Measurements from ENCODE around the gene IL15RA. TPM values are rescaled to one million over a fixed set of nuclear protein-coding genes. Genes with fewer than 3 reads are reported as not detected.

IL15RA gene
- total and polyA plus RNA-seq, 4 donors, result 13.2 to 67.7 (median 32.7) TPM

DNA sequence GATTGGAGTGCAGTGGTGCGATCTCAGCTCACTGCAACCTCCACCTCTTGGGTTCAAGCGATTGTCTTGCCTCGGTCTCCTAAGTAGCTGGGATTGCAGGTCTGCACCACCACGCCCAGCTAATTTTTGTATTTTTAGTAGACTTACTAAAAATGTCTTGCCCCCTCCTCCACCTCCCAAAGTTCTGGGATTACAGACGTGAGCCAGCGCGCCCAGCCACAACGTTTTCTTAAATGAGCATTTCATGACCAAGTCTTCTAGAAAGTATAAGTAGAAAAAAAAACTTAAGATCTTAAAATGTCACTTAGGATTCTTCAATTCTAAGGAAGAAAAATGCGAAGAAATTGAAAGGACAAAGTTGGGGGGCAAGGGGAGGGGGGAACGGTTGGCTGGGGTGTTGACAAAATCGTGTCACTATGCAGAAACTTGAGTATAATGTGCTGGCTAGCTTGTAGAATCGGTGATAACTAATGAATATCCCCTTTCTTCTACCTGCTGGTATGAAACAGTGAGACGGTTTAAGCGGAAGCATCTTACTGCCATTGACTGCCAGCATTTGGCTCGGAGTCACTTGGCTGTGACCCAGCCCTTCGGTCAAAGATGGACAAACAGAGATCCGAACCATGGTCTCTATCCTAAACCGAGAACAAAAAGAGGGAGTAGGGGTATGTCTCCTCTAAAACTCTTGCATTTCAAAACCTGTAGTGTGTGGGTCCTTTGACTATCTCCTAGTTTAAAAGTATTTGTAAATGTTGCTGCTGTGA lies 74.7 kb downstream of the IL15RA start:
- Histone ChIP-seq H3K27ac (ENCODE audit: low read depth in 1 of 2, low read length in 1 of 2) (no peak overlapping the region), H3K4me1 (ENCODE audit: control insufficient read depth in 5 of 5, insufficient read depth in 5 of 5, low read length in 5 of 5) (peaks cover 0 to 6% (median 2%) of the 10 kb centered on the region in 5 donors), H3K36me3 (ENCODE audit: control insufficient read depth in 4 of 4, insufficient read depth in 4 of 4, low read length in 4 of 4) (peaks cover 3 to 18% (median 12%) of the 10 kb centered on the region in 4 donors), H3K9me3 (ENCODE audit: control insufficient read depth in 4 of 4, insufficient read depth in 3 of 4, low read length in 3 of 4) (peaks cover 0 to 3% (median 0%) of the 10 kb centered on the region in 4 donors), H3K9ac (ENCODE audit: insufficient read depth in 1 of 2, low read length in 2 of 2) (no peak overlapping the region), H3K4me3 (no peak overlapping the region), H3K27me3 (ENCODE audit: control insufficient read depth in 3 of 3, insufficient read depth in 3 of 3, low read length in 2 of 3) (no peaks in the 10 kb centered on the region)
- TF ChIP-seq, protein P1, sequence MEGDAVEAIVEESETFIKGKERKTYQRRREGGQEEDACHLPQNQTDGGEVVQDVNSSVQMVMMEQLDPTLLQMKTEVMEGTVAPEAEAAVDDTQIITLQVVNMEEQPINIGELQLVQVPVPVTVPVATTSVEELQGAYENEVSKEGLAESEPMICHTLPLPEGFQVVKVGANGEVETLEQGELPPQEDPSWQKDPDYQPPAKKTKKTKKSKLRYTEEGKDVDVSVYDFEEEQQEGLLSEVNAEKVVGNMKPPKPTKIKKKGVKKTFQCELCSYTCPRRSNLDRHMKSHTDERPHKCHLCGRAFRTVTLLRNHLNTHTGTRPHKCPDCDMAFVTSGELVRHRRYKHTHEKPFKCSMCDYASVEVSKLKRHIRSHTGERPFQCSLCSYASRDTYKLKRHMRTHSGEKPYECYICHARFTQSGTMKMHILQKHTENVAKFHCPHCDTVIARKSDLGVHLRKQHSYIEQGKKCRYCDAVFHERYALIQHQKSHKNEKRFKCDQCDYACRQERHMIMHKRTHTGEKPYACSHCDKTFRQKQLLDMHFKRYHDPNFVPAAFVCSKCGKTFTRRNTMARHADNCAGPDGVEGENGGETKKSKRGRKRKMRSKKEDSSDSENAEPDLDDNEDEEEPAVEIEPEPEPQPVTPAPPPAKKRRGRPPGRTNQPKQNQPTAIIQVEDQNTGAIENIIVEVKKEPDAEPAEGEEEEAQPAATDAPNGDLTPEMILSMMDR (IDR thresholded peaks at IDR 0.05; ENCODE audit: control extremely low read depth, extremely low read depth), result no peak
- WGBS, 2 donors, result 92 to 94% methylated on average over 18 of the region's 18 CpGs
- DNase-seq, result no peak
- ATAC-seq (ENCODE audit: insufficient read depth, low FRiP score), result no peak

Small RNAs within 50 kb of the gene (small RNA-seq; reads per million reads assigned to genes)
- not detected for gene RF00397 (ENCODE audit: low replicate concordance)

Other genes starting within 250 kb of the IL15RA start
- 100 to 1,000 TPM; 167 to 300 TPM for gene GDI2, start 164.1 kb downstream of the IL15RA start, total RNA-seq
- 100 to 1,000 TPM in 1 of 2 donors, 10 to 100 TPM in 1; 64.2 to 162 TPM for gene GDI2, start 164.1 kb downstream of the IL15RA start, polyA plus RNA-seq
- 10 to 100 TPM in 1 of 2 donors, 1 to 10 TPM in 1; 7.7 to 14.0 TPM for gene ANKRD16, start 87.7 kb downstream of the IL15RA start, total RNA-seq
- 1 to 10 TPM; 4.5 to 5.0 TPM for gene ANKRD16, start 87.7 kb downstream of the IL15RA start, polyA plus RNA-seq
- 10 to 100 TPM; 85.3 to 93.2 TPM for gene FBH1, start 87.3 kb downstream of the IL15RA start, total RNA-seq
- gene FBH1, start 87.3 kb downstream of the IL15RA start, polyA plus RNA-seq, result 10 to 100 TPM; 39.4 to 42.2 TPM
- 1 to 10 TPM; 1.2 to 5.7 TPM for gene IL2RA, start 84.8 kb upstream of the IL15RA start, total RNA-seq
- 10 to 100 TPM in 1 of 2 donors, under 1 TPM in 1; 0.24 to 10.3 TPM for gene IL2RA, start 84.8 kb upstream of the IL15RA start, polyA plus RNA-seq
- 100 to 1,000 TPM in 1 of 2 donors, 10 to 100 TPM in 1; 84.5 to 103 TPM for gene RBM17, start 111.5 kb upstream of the IL15RA start, total RNA-seq
- 10 to 100 TPM; 65.5 to 76.7 TPM for gene RBM17, start 111.5 kb upstream of the IL15RA start, polyA plus RNA-seq
- 10 to 100 TPM; 40.0 to 92.6 TPM for gene PFKFB3, start 225.4 kb upstream of the IL15RA start, total RNA-seq
- gene PFKFB3, start 225.4 kb upstream of the IL15RA start, polyA plus RNA-seq, result 100 to 1,000 TPM in 1 of 2 donors, 10 to 100 TPM in 1; 11.4 to 234 TPM

Data from lung (tissue), 13 donors.